Endothelial cell of umbilical vein (primary cell): ENCODE data around the gene CCNY. TPM values are rescaled to one million over a fixed set of nuclear protein-coding genes. Genes with fewer than 3 reads are reported as not detected.

Source experiments
- BruUV-seq: library from RNA; stranded (reverse); fragments of 400-500 nt; replicated peaks from 2 replicates; lab custom pipeline; 2021; lab: Mats Ljungman, UMichigan
- CTCF ChIA-PET: fragments of 300-600, 350-600 bp; sonication (Branson Sonifier 250); formaldehyde crosslinking; loops from one replicate; lab custom pipeline; 2021; ENCODE audit warnings: antibody characterized with exemption, inconsistent platforms; lab: Charles Lee
- POLR2A ChIA-PET: fragments of 300-600, 350-600 bp; sonication (Branson Sonifier 250); formaldehyde crosslinking; loops from one replicate; lab custom pipeline; 2021; ENCODE audit warnings: antibody characterized with exemption, inconsistent platforms; lab: Charles Lee
- DNase-seq: peaks from one replicate; pipeline ENCODE4 v3.0.0-alpha.2; 2011; ENCODE audit warnings: low read depth, low spot score
- FAIRE-seq: peaks from 2 replicates; lab custom pipeline; 2011; peaks lifted over from hg19 to GRCh38; lab: Jason Lieb, UNC
- H2AFZ ChIP-seq: 2 replicates; pipeline ENCODE4 v1.6.0; 2012; ENCODE audit warnings: low read depth, low read length, control low read depth, inconsistent platforms
- H3K27ac ChIP-seq: 2 replicates; pipeline ENCODE4 v1.5.1; 2011; ENCODE audit warnings: low read depth, mild to moderate bottlenecking, control low read depth, low read length, moderate library complexity; ENCODE audit not compliant: insufficient read depth
- H3K27me3 ChIP-seq, 2 experiments: 2 replicates each; pipeline versions ENCODE4 v1.6.0 to v1.6.1; 2011; ENCODE audit warnings: low read length in 2 of 2, mixed read lengths in 1 of 2; ENCODE audit not compliant: control insufficient read depth in 2 of 2, insufficient read depth in 2 of 2
- H3K36me3 ChIP-seq, 2 experiments: 2 replicates in 1 of 2; 3 replicates in 1 of 2; pipeline ENCODE4 v1.5.1; 2011; ENCODE audit warnings: low read length in 2 of 2, mild to moderate bottlenecking in 1 of 2, moderate library complexity in 1 of 2; ENCODE audit not compliant: control insufficient read depth in 2 of 2, insufficient read depth in 2 of 2; ENCODE audit errors: extremely low read depth in 1 of 2
- H3K4me1 ChIP-seq: 3 replicates; pipeline ENCODE4 v1.5.1; 2011; ENCODE audit warnings: mild to moderate bottlenecking, low read length; ENCODE audit not compliant: control insufficient read depth, insufficient read depth; ENCODE audit errors: extremely low read depth
- H3K4me2 ChIP-seq: 2 replicates; pipeline ENCODE4 v1.6.1; 2011; ENCODE audit warnings: low read length, control low read depth, mixed read lengths; ENCODE audit not compliant: insufficient read depth
- H3K4me3 ChIP-seq, 3 experiments: fragments of 200-600 bp in 1 of 3; sonication (generic), shearing (Covaris generic) in 1 of 3; replicated peaks in 1 of 3; 2 replicates each; pipeline ENCODE4 v1.5.1; 2011 to 2016; ENCODE audit warnings: control low read depth in 3 of 3, low read length in 3 of 3, mild to moderate bottlenecking in 2 of 3, inconsistent platforms in 1 of 3, low read depth in 1 of 3, moderate library complexity in 1 of 3; ENCODE audit not compliant: insufficient read depth in 1 of 3
- H3K79me2 ChIP-seq: 2 replicates; pipeline ENCODE4 v1.6.0; 2012; ENCODE audit warnings: low read length, inconsistent platforms; ENCODE audit not compliant: control insufficient read depth, insufficient read depth
- H3K9ac ChIP-seq: replicated peaks from 2 replicates; pipeline ENCODE3; 2011; ENCODE audit warnings: low read length, control low read depth; ENCODE audit not compliant: insufficient read depth; ENCODE audit errors: extremely low read depth
- H3K9me1 ChIP-seq: replicated peaks from 3 replicates; pipeline ENCODE4 v1.6.0; 2011; ENCODE audit warnings: mild to moderate bottlenecking, low read length; ENCODE audit not compliant: control insufficient read depth, insufficient read depth; ENCODE audit errors: extremely low read depth
- H3K9me3 ChIP-seq: replicated peaks from 2 replicates; pipeline ENCODE4 v1.5.1; 2012; ENCODE audit warnings: low read length, inconsistent platforms; ENCODE audit not compliant: control insufficient read depth, insufficient read depth
- H4K20me1 ChIP-seq: replicated peaks from 2 replicates; pipeline ENCODE3; 2011; ENCODE audit warnings: mild to moderate bottlenecking, low read length; ENCODE audit not compliant: control insufficient read depth, insufficient read depth; ENCODE audit errors: extremely low read depth
- EZH2 ChIP-seq: IDR thresholded peaks from 2 replicates; pipeline ENCODE4 v1.6.1; 2012; ENCODE audit warnings: borderline replicate concordance, low read depth, mild to moderate bottlenecking, moderate library complexity, low read length, inconsistent platforms; ENCODE audit not compliant: severe bottlenecking
- FOS ChIP-seq: IDR thresholded peaks from 2 replicates; pipeline ENCODE4 v1.6.1; 2011; ENCODE audit warnings: mild to moderate bottlenecking, low read length, moderate library complexity, borderline replicate concordance; ENCODE audit not compliant: insufficient read depth
- GATA2 ChIP-seq: IDR thresholded peaks from 2 replicates; pipeline ENCODE4 v1.7.0; 2011; ENCODE audit warnings: low read depth, mild to moderate bottlenecking, moderate library complexity, mixed read lengths, low read length; ENCODE audit not compliant: insufficient read length, insufficient read depth
- JUN ChIP-seq: IDR thresholded peaks from 2 replicates; pipeline ENCODE4 v1.6.1; 2011; ENCODE audit warnings: borderline replicate concordance, low read depth; ENCODE audit not compliant: insufficient read length, insufficient read depth
- MYC ChIP-seq: IDR thresholded peaks from one replicate; pipeline ENCODE4 v1.6.1; 2011; ENCODE audit warnings: mild to moderate bottlenecking, low read depth, low read length
- POLR2A ChIP-seq: IDR thresholded peaks from 2 replicates; pipeline ENCODE4 v1.6.1; 2012; ENCODE audit warnings: low read depth, mild to moderate bottlenecking, control low read depth, low read length
- POLR2AphosphoS5 ChIP-seq: IDR thresholded peaks from 2 replicates; pipeline ENCODE4 v1.6.1; 2012; ENCODE audit warnings: low read depth, mild to moderate bottlenecking, control low read depth, low read length, moderate library complexity; ENCODE audit not compliant: insufficient read depth
- dilution Hi-C: fragments of 300-500 bp; cut with MboI; formaldehyde crosslinking; loops from one replicate; pipeline ENCODE4 v1.15.0; 2019; ENCODE audit warnings: low sequenced_read_pairs; ENCODE audit not compliant: extremely low pct_ligation_motif_present
- intact Hi-C: fragments of 100-400 bp; cut with micrococcal nuclease; formaldehyde crosslinking; loops from one replicate; pipeline ENCODE4 v1.10.0; 2022
- polyA plus RNA-seq, 4 experiments: library from polyadenylated mRNA; depleted of rRNA in 3 of 4; stranded (reverse) in 3 of 4; unstranded in 1 of 4; fragments of >200 nt; gene quantifications; 2 replicates each; pipeline versions ENCODE4 v1.2.1 to v1.2.3, GENCODE V29; 2011 to 2012; ENCODE audit warnings: missing spikeins in 1 of 4
- total RNA-seq: library from RNA; stranded (reverse); gene quantifications from 2 replicates; pipeline ENCODE4 v1.2.3, GENCODE V29; 2021
- TF ChIP-seq, protein P1 (sequence below), 2 donors: IDR thresholded peaks; 1 replicate in 1 of 2; 2 replicates in 1 of 2; pipeline ENCODE4 v1.5.1; 2011; ENCODE audit warnings: low read length in 2 of 2, mild to moderate bottlenecking in 2 of 2, moderate library complexity in 2 of 2, control low read depth in 1 of 2, inconsistent platforms in 1 of 2, low read depth in 1 of 2; ENCODE audit not compliant: insufficient read depth in 1 of 2; ENCODE audit errors: extremely low read depth in 1 of 2
- TF ChIP-seq, protein P2 (sequence below): IDR thresholded peaks from 2 replicates; pipeline ENCODE4 v1.6.1; 2011; ENCODE audit not compliant: insufficient read depth, insufficient read length

Gene CCNY
- total and polyA plus RNA-seq, 2 donors (not counting 3 experiments of a cell fraction or from before 2014, with no cell fraction given) = 61.5 to 107 TPM

GRCh38 chr10:35463878-35464277 lies 127.6 kb downstream of the CCNY start:
- POLR2A ChIA-PET = no interaction called here
- H3K4me1 ChIP-seq = peaks cover 25% of the 10 kb centered on the region
- no peak for FAIRE-seq
- H3K27ac ChIP-seq = peak overlapping the region; percentile 47
- TF ChIP-seq EZH2 = no peak
- TF ChIP-seq, protein P1, sequence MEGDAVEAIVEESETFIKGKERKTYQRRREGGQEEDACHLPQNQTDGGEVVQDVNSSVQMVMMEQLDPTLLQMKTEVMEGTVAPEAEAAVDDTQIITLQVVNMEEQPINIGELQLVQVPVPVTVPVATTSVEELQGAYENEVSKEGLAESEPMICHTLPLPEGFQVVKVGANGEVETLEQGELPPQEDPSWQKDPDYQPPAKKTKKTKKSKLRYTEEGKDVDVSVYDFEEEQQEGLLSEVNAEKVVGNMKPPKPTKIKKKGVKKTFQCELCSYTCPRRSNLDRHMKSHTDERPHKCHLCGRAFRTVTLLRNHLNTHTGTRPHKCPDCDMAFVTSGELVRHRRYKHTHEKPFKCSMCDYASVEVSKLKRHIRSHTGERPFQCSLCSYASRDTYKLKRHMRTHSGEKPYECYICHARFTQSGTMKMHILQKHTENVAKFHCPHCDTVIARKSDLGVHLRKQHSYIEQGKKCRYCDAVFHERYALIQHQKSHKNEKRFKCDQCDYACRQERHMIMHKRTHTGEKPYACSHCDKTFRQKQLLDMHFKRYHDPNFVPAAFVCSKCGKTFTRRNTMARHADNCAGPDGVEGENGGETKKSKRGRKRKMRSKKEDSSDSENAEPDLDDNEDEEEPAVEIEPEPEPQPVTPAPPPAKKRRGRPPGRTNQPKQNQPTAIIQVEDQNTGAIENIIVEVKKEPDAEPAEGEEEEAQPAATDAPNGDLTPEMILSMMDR (IDR thresholded peaks at IDR 0.05; ENCODE audit: extremely low read depth in 1 of 2, insufficient read depth in 1 of 2, low read depth in 1 of 2, low read length in 2 of 2) = no peak
- TF ChIP-seq GATA2 = no peak
- no peak for TF ChIP-seq POLR2A
- no peak for TF ChIP-seq FOS
- intact Hi-C loops = loop anchor here (1.0 to 2.0 kb wide), 2 partner anchors 17 to 43 kb away; no protein-coding TSS in a partner anchor
- peaks cover 10% of the 10 kb centered on the region for H4K20me1 ChIP-seq
- no TSS peak for BruUV-seq
- DNase-seq = no peak
- dilution Hi-C loops = no loop called here
- H3K9ac ChIP-seq = no peak overlapping the region
- no peaks in the 10 kb centered on the region for H3K27me3 ChIP-seq
- H3K4me2 ChIP-seq = no peak overlapping the region
- peaks cover 96% of the 10 kb centered on the region for H3K79me2 ChIP-seq
- no peak overlapping the region for H2AFZ ChIP-seq
- CTCF ChIA-PET = interaction anchor here (0.8 to 1.8 kb wide), 9 partner anchors 9 to 117 kb away, joined by 3 to 6 read pairs (median 4); no protein-coding TSS in a partner anchor
- H3K9me3 ChIP-seq = no peaks in the 10 kb centered on the region
- no peaks in the 10 kb centered on the region for H3K9me1 ChIP-seq
- H3K4me3 ChIP-seq = no peak overlapping the region
- no peaks in the 10 kb centered on the region for H3K36me3 ChIP-seq

DNA sequence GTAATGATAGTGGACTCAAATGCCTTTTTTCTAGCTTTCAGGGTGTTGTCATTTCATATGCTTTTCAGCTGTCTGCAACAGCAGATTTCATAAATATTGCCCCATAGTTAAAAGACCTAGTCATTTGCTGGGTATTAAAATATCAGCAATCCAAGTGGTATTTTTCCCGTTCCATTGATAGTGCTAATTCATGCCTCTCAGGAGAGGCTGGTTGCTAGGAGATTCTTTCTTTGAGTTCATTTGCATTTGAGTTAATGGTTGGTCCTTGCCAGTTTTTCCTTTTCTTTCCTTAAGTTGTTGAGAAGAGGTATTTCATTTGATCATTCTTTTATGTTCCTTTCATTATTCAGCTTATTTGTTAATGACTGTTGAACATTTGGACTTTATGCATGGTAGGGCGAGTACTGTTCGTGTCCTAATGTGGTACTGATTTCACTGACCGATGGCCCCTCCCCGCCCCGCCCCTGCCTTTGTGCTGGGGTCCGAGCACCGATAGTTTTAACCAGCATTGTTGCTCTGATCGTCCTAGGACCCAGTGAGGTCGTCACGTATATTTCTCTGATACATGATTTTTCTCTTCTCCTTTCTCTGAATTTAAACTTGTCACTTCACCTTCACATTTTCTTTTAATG lies 128.6 kb downstream of the CCNY start:
- FAIRE-seq = no peak
- Histone ChIP-seq H3K4me1 (peaks cover 25% of the 10 kb centered on the region), H3K9me3 (no peaks in the 10 kb centered on the region), H2AFZ (no peak overlapping the region), H4K20me1 (peaks cover 10% of the 10 kb centered on the region), H3K4me2 (no peak overlapping the region), H3K27me3 (no peaks in the 10 kb centered on the region), H3K36me3 (no peaks in the 10 kb centered on the region), H3K27ac (no peak overlapping the region), H3K9me1 (no peaks in the 10 kb centered on the region), H3K79me2 (peaks cover 96% of the 10 kb centered on the region), H3K4me3 (no peak overlapping the region), H3K9ac (no peak overlapping the region)
- intact Hi-C loops (no loop called here), dilution Hi-C loops (no loop called here)
- no peak for DNase-seq
- BruUV-seq = no TSS peak
- TF ChIP-seq POLR2AphosphoS5 (no peak), GATA2 (no peak), MYC (no peak), POLR2A (no peak), EZH2 (no peak), FOS (no peak), JUN (no peak)
- TF ChIP-seq, protein P2, sequence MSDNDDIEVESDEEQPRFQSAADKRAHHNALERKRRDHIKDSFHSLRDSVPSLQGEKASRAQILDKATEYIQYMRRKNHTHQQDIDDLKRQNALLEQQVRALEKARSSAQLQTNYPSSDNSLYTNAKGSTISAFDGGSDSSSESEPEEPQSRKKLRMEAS = no peak
- TF ChIP-seq, protein P1 (IDR thresholded peaks at IDR 0.05; ENCODE audit: extremely low read depth in 1 of 2, insufficient read depth in 1 of 2, low read depth in 1 of 2, low read length in 2 of 2) = no peak
- POLR2A ChIA-PET = no interaction called here
- CTCF ChIA-PET = no interaction called here
